Measurements from ENCODE around the gene POMT1.
A peak's percentile ranks its signal among the peaks of the same experiment; 100 is the strongest.
"Not testable (repeated sequence)": the region's sequence is repeated elsewhere in the genome, so short reads cannot be mapped to it uniquely, and the experiment has no call there.

Gene POMT1, protein sequence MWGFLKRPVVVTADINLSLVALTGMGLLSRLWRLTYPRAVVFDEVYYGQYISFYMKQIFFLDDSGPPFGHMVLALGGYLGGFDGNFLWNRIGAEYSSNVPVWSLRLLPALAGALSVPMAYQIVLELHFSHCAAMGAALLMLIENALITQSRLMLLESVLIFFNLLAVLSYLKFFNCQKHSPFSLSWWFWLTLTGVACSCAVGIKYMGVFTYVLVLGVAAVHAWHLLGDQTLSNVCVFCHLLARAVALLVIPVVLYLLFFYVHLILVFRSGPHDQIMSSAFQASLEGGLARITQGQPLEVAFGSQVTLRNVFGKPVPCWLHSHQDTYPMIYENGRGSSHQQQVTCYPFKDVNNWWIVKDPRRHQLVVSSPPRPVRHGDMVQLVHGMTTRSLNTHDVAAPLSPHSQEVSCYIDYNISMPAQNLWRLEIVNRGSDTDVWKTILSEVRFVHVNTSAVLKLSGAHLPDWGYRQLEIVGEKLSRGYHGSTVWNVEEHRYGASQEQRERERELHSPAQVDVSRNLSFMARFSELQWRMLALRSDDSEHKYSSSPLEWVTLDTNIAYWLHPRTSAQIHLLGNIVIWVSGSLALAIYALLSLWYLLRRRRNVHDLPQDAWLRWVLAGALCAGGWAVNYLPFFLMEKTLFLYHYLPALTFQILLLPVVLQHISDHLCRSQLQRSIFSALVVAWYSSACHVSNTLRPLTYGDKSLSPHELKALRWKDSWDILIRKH

DNA sequence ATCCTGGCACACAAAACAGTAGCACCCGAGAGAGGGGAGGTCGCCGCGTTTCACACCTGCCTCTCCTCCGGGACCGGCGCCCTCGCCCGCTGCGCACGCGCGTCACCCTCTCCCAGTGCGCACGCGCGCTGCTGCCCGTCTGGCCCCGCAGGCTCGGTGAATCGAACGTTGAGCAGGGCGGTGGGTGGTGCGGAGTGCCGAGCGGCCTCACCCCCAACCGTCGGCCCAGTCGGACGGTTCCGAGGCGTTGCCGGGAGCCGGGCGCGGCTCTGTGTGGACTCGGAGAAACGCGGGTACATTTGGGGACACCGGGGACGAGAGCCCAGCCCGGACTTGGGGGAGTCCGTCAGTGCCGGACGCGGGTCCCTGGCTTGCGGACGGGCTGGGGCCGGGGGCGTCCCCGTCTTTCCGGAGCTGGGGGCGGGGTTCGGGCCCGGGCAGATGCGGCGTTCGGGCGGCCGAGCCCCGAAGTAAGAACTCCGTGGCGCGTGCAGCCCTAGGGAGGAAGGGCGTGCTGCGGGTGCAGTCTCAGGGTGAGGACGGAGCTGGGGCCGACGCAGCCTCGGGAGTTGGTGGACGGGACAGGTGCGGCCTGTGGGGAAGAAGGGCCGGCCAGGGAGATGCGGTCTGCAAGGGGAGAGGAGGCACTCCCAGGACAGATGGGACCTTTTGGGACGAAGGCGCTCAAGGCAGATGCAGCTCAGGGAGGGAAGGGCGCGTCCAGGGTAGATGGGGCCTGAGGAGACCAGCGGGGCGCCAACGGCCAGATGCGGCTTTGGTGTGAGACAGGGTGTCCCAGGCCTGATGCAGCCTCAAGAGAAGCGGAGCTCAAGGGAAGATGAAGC lies at the start of gene POMT1:
POMT1 (plus strand) TSS at position 138 of the 845 bp plus-strand sequence. CDS start 1,301 bp downstream, outside the sequence.
- peak; percentile 79 for DNase-seq (ENCODE audit: low spot score)

- DNase-seq (ENCODE audit: low spot score), result no peak
Observed at GRCh38 chr9:131454028-131454427, 48.7 kb upstream of the POMT1 start.

GRCh38 chr9:131455655-131456054 lies 47.1 kb upstream of the POMT1 start:
- not testable (repeated sequence) for DNase-seq (ENCODE audit: low spot score)

GRCh38 chr9:131457746-131458145 lies 45.0 kb upstream of the POMT1 start:
- no peak for DNase-seq (ENCODE audit: low spot score)

GRCh38 chr9:131459056-131459455 lies 43.7 kb upstream of the POMT1 start:
- DNase-seq (ENCODE audit: low spot score), result no peak

DNA sequence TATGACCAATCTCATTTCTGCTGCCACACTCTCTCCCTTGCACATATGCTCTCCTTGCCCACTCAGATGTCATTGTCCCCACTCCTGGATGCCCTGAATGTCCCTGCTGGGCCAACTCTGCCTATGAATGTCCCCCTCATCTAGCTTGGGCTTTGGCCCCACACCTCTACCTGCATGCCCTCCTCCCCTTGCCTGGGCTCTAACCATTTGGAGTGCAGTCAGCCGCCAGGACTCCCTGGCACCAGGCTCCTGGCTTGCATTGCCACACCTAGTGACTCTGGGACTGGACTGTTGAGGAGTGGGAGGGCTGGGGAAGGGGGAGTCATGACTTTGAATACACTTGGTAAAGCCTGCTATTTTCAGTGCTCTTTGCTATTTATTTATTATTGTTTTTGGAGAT lies 41.6 kb upstream of the POMT1 start:
- DNase-seq (ENCODE audit: low spot score), result no peak

GRCh38 chr9:131464354-131465000 lies 38.2 kb upstream of the POMT1 start:
- no peak for DNase-seq (ENCODE audit: low spot score)

DNA sequence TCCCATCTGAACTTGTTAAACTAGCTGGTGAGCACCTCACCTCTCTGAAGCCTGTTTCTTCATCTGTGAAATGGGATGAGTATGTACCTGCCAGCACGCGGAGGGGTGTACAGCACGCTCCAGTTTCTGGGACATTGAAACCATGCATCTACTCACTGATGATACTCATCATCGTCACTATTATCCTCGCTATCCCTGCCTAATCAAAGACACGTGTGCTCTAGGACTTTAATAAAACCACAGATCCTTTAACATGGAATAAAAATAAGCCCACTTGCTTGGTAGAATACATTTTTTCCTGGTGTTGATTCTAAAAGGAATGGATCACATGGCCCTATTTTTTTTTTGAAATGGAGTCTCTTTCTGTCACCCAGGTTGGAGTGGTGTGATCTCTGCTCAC lies 37.3 kb upstream of the POMT1 start:
- no peak for DNase-seq (ENCODE audit: low spot score)

- DNase-seq (ENCODE audit: low spot score), result no peak
Observed at GRCh38 chr9:131467214-131467935, 35.3 kb upstream of the POMT1 start.

- DNase-seq (ENCODE audit: low spot score), result no peak
Observed at GRCh38 chr9:131468031-131468430, 34.7 kb upstream of the POMT1 start.

DNA sequence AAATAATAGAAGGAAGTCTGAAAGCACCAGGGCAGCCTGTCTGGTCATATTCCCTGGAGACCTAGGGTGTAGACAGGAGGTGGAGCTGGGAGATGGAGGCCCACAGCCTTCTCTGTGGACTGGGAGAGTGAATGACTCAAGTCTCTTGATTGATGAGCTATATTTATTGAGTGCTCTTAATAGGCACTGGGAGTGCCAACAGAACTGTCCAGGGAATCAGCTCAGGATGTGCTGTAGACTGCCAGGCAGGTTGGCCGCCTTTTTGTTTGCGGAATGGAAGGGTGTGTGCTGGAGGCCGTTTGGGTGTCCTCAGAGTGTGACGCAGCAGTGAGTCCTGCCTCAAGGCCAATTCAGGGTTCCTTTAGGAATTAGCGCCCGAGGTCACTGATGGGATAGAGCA lies 33.4 kb upstream of the POMT1 start:
- no peak for DNase-seq (ENCODE audit: low spot score)

- no peak for DNase-seq (ENCODE audit: low spot score)
Observed at GRCh38 chr9:131469951-131470350, 32.8 kb upstream of the POMT1 start.

DNA sequence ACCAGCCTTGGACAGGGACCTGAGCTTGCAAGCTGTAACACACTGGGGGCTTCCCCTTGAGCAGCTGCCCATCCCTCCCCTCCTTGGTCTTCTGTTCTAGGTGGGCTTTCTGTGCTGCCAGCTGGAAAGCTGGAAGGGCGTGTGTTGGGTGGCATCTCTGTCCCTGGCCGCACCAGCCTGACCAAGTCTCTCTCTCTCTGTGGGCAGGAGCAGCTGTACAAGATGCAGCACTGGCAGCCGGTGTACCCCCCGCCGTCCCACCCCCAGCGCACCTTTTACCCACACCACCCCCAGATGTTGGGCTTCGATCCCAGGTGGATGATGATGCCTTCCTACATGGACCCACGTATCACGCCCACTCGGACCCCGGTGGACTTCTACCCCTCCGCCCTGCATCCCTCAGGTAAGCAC lies 32.1 kb upstream of the POMT1 start:
- DNase-seq (ENCODE audit: low spot score), result no peak

DNA sequence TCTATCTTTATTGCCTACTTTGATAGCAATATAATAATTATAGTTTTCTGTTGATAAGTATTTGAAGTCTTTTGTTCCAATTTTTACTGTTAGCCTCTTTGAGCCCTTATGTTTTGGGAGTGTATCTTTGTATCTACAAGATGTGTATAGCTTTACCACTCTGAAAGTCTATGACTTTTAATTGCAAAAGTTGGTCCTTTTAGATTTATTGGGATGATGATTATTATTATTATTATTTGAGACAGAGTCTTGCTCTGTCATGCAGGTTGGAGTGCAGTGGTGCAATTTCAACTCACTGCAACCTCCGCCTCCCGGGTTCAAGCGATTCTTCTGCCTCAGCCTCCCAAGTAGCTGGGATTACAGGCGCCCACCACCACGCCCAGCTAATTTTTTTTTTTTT lies 30.6 kb upstream of the POMT1 start:
- not testable (repeated sequence) for DNase-seq (ENCODE audit: low spot score)

DNA sequence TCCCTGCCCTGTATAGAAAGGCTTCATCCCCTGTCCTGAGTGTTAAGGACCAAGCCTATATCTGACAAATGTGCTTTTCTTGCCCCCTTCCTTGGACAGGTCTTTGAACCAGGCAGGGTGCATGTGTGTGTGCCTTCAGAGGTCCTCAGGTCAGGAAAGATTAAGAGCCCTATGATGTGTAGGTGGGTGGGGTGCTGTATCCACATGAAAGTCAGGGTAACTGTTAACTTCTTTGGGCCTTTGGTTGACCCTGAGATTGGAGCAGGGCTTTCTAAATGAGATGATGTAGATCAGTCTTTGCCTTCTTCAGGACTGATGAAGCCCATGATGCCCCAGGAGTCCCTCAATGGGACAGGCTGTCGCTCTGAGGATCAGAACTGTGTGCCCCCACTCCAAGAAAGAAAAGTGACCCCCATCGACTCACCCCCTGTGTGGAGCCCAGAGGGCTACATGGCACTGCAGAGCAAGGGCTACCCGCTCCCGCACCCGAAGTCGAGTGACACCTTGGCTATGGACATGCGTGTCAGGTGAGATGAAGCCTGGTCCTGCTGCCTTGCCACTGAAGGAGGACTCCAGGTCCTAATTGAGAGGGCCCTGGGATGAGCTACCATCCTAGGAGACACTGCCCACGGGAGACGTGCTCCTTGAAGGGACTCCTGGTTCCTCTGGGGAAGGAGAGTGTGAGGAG lies 29.4 kb upstream of the POMT1 start:
- no peak for DNase-seq (ENCODE audit: low spot score)

DNA sequence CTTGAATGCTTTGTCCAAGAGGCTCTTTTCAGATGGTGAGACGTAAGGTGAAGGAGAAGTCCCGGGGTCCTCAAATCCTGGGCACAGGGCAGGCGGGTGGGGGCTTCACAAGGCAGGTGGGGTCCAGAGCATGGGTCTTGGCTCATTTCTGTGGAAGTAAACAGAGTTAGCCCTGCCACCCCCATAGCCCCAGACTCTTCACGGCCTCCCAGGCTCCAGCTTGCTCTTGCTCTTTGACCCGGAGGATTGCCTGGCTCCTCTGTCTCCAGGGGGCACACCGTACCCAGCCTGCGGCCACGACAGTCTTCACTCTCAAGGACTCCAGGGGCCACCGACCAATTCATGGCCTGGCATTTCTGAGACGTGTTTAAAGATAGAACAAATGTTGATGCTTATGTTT lies 28.8 kb upstream of the POMT1 start:
- DNase-seq (ENCODE audit: low spot score), result no peak

GRCh38 chr9:131474711-131475110 lies 28.0 kb upstream of the POMT1 start:
- no peak for DNase-seq (ENCODE audit: low spot score)

- DNase-seq (ENCODE audit: low spot score), result no peak
Observed at GRCh38 chr9:131475111-131475955, 27.4 kb upstream of the POMT1 start.

- peak; percentile 69 for DNase-seq (ENCODE audit: low spot score)
Observed at GRCh38 chr9:131475956-131476776, 26.6 kb upstream of the POMT1 start.

Measured in cerebellar cortex (tissue), 1 donor.